Measurements from ENCODE around the gene SHCBP1.

GRCh38 chr16:46650254-46650623 lies 29.1 kb upstream of the SHCBP1 start:
- TF ChIP-seq REST (IDR thresholded peaks at IDR 0.05; ENCODE audit: low read depth) (no peak), MAX (IDR thresholded peaks at IDR 0.05) (no peak), CREB1 (IDR thresholded peaks at IDR 0.05; ENCODE audit: low read depth) (no peak), EP300 (IDR thresholded peaks at IDR 0.05; ENCODE audit: borderline replicate concordance) (no peak), RAD21 (IDR thresholded peaks at IDR 0.05; ENCODE audit: low read depth) (no peak), NFIC (IDR thresholded peaks at IDR 0.05) (no peak), EGR1 (IDR thresholded peaks at IDR 0.05) (no peak), TAF1 (IDR thresholded peaks at IDR 0.05; ENCODE audit: low read depth) (no peak), YY1 (IDR thresholded peaks at IDR 0.05; ENCODE audit: low read depth) (no peak), TEAD4 (IDR thresholded peaks at IDR 0.05) (no peak), TCF12 (IDR thresholded peaks at IDR 0.05; ENCODE audit: low read depth) (no peak), CEBPB (IDR thresholded peaks at IDR 0.05) (no peak), ZBTB7A (IDR thresholded peaks at IDR 0.05; ENCODE audit: low read depth) (no peak), FOXM1 (IDR thresholded peaks at IDR 0.05; ENCODE audit: borderline replicate concordance, low read depth) (no peak)
